Endothelial cell of umbilical vein (primary cell): ENCODE results near the gene CTXND1. TPM values are rescaled to one million over a fixed set of nuclear protein-coding genes. Genes with fewer than 3 reads are reported as not detected.

Source experiments
- BruUV-seq: library from RNA; stranded (reverse); fragments of 400-500 nt; replicated peaks from 2 replicates; lab custom pipeline; 2021; lab: Mats Ljungman, UMichigan
- CTCF ChIA-PET: fragments of 300-600, 350-600 bp; sonication (Branson Sonifier 250); formaldehyde crosslinking; loops from one replicate; lab custom pipeline; 2021; ENCODE audit warnings: antibody characterized with exemption, inconsistent platforms; lab: Charles Lee
- POLR2A ChIA-PET: fragments of 300-600, 350-600 bp; sonication (Branson Sonifier 250); formaldehyde crosslinking; loops from one replicate; lab custom pipeline; 2021; ENCODE audit warnings: antibody characterized with exemption, inconsistent platforms; lab: Charles Lee
- DNase-seq: peaks from one replicate; pipeline ENCODE4 v3.0.0-alpha.2; 2011; ENCODE audit warnings: low read depth, low spot score
- FAIRE-seq: peaks from 2 replicates; lab custom pipeline; 2011; peaks lifted over from hg19 to GRCh38; lab: Jason Lieb, UNC
- H2AFZ ChIP-seq: 2 replicates; pipeline ENCODE4 v1.6.0; 2012; ENCODE audit warnings: low read depth, low read length, control low read depth, inconsistent platforms
- H3K27ac ChIP-seq: 2 replicates; pipeline ENCODE4 v1.5.1; 2011; ENCODE audit warnings: low read depth, mild to moderate bottlenecking, control low read depth, low read length, moderate library complexity; ENCODE audit not compliant: insufficient read depth
- H3K27me3 ChIP-seq, 2 experiments: 2 replicates each; pipeline versions ENCODE4 v1.6.0 to v1.6.1; 2011; ENCODE audit warnings: low read length in 2 of 2, mixed read lengths in 1 of 2; ENCODE audit not compliant: control insufficient read depth in 2 of 2, insufficient read depth in 2 of 2
- H3K36me3 ChIP-seq, 2 experiments: 2 replicates in 1 of 2; 3 replicates in 1 of 2; pipeline ENCODE4 v1.5.1; 2011; ENCODE audit warnings: low read length in 2 of 2, mild to moderate bottlenecking in 1 of 2, moderate library complexity in 1 of 2; ENCODE audit not compliant: control insufficient read depth in 2 of 2, insufficient read depth in 2 of 2; ENCODE audit errors: extremely low read depth in 1 of 2
- H3K4me1 ChIP-seq: 3 replicates; pipeline ENCODE4 v1.5.1; 2011; ENCODE audit warnings: mild to moderate bottlenecking, low read length; ENCODE audit not compliant: control insufficient read depth, insufficient read depth; ENCODE audit errors: extremely low read depth
- H3K4me2 ChIP-seq: 2 replicates; pipeline ENCODE4 v1.6.1; 2011; ENCODE audit warnings: low read length, control low read depth, mixed read lengths; ENCODE audit not compliant: insufficient read depth
- H3K4me3 ChIP-seq, 3 experiments: fragments of 200-600 bp in 1 of 3; sonication (generic), shearing (Covaris generic) in 1 of 3; replicated peaks in 1 of 3; 2 replicates each; pipeline ENCODE4 v1.5.1; 2011 to 2016; ENCODE audit warnings: control low read depth in 3 of 3, low read length in 3 of 3, mild to moderate bottlenecking in 2 of 3, inconsistent platforms in 1 of 3, low read depth in 1 of 3, moderate library complexity in 1 of 3; ENCODE audit not compliant: insufficient read depth in 1 of 3
- H3K79me2 ChIP-seq: 2 replicates; pipeline ENCODE4 v1.6.0; 2012; ENCODE audit warnings: low read length, inconsistent platforms; ENCODE audit not compliant: control insufficient read depth, insufficient read depth
- H3K9ac ChIP-seq: replicated peaks from 2 replicates; pipeline ENCODE3; 2011; ENCODE audit warnings: low read length, control low read depth; ENCODE audit not compliant: insufficient read depth; ENCODE audit errors: extremely low read depth
- H3K9me1 ChIP-seq: replicated peaks from 3 replicates; pipeline ENCODE4 v1.6.0; 2011; ENCODE audit warnings: mild to moderate bottlenecking, low read length; ENCODE audit not compliant: control insufficient read depth, insufficient read depth; ENCODE audit errors: extremely low read depth
- H3K9me3 ChIP-seq: replicated peaks from 2 replicates; pipeline ENCODE4 v1.5.1; 2012; ENCODE audit warnings: low read length, inconsistent platforms; ENCODE audit not compliant: control insufficient read depth, insufficient read depth
- H4K20me1 ChIP-seq: replicated peaks from 2 replicates; pipeline ENCODE3; 2011; ENCODE audit warnings: mild to moderate bottlenecking, low read length; ENCODE audit not compliant: control insufficient read depth, insufficient read depth; ENCODE audit errors: extremely low read depth
- CTCF ChIP-seq, 2 donors: IDR thresholded peaks; 1 replicate in 1 of 2; 2 replicates in 1 of 2; pipeline ENCODE4 v1.5.1; 2011; ENCODE audit warnings: low read length in 2 of 2, mild to moderate bottlenecking in 2 of 2, moderate library complexity in 2 of 2, control low read depth in 1 of 2, inconsistent platforms in 1 of 2, low read depth in 1 of 2; ENCODE audit not compliant: insufficient read depth in 1 of 2; ENCODE audit errors: extremely low read depth in 1 of 2
- EZH2 ChIP-seq: IDR thresholded peaks from 2 replicates; pipeline ENCODE4 v1.6.1; 2012; ENCODE audit warnings: borderline replicate concordance, low read depth, mild to moderate bottlenecking, moderate library complexity, low read length, inconsistent platforms; ENCODE audit not compliant: severe bottlenecking
- FOS ChIP-seq: IDR thresholded peaks from 2 replicates; pipeline ENCODE4 v1.6.1; 2011; ENCODE audit warnings: mild to moderate bottlenecking, low read length, moderate library complexity, borderline replicate concordance; ENCODE audit not compliant: insufficient read depth
- GATA2 ChIP-seq: IDR thresholded peaks from 2 replicates; pipeline ENCODE4 v1.7.0; 2011; ENCODE audit warnings: low read depth, mild to moderate bottlenecking, moderate library complexity, mixed read lengths, low read length; ENCODE audit not compliant: insufficient read length, insufficient read depth
- JUN ChIP-seq: IDR thresholded peaks from 2 replicates; pipeline ENCODE4 v1.6.1; 2011; ENCODE audit warnings: borderline replicate concordance, low read depth; ENCODE audit not compliant: insufficient read length, insufficient read depth
- MAX ChIP-seq: IDR thresholded peaks from 2 replicates; pipeline ENCODE4 v1.6.1; 2011; ENCODE audit not compliant: insufficient read depth, insufficient read length
- MYC ChIP-seq: IDR thresholded peaks from one replicate; pipeline ENCODE4 v1.6.1; 2011; ENCODE audit warnings: mild to moderate bottlenecking, low read depth, low read length
- POLR2A ChIP-seq: IDR thresholded peaks from 2 replicates; pipeline ENCODE4 v1.6.1; 2012; ENCODE audit warnings: low read depth, mild to moderate bottlenecking, control low read depth, low read length
- POLR2AphosphoS5 ChIP-seq: IDR thresholded peaks from 2 replicates; pipeline ENCODE4 v1.6.1; 2012; ENCODE audit warnings: low read depth, mild to moderate bottlenecking, control low read depth, low read length, moderate library complexity; ENCODE audit not compliant: insufficient read depth
- dilution Hi-C: fragments of 300-500 bp; cut with MboI; formaldehyde crosslinking; loops from one replicate; pipeline ENCODE4 v1.15.0; 2019; ENCODE audit warnings: low sequenced_read_pairs; ENCODE audit not compliant: extremely low pct_ligation_motif_present
- intact Hi-C: fragments of 100-400 bp; cut with micrococcal nuclease; formaldehyde crosslinking; loops from one replicate; pipeline ENCODE4 v1.10.0; 2022
- polyA plus RNA-seq, 4 experiments: library from polyadenylated mRNA; depleted of rRNA in 3 of 4; stranded (reverse) in 3 of 4; unstranded in 1 of 4; fragments of >200 nt; gene quantifications; 2 replicates each; pipeline versions ENCODE4 v1.2.1 to v1.2.3, GENCODE V29; 2011 to 2012; ENCODE audit warnings: missing spikeins in 1 of 4
- total RNA-seq: library from RNA; stranded (reverse); gene quantifications from 2 replicates; pipeline ENCODE4 v1.2.3, GENCODE V29; 2021

Gene CTXND1
- total and polyA plus RNA-seq, 2 donors (not counting 3 experiments of a cell fraction or from before 2014, with no cell fraction given), result not detected

GRCh38 chr15:80186066-80186465, 65.9 kb downstream of the CTXND1 start:
- no peak overlapping the region for H3K27ac ChIP-seq
- ChIA-PET POLR2A (interaction anchor here (1.0 kb wide), 1 partner anchor 34 kb away, joined by 6 read pairs; no protein-coding TSS in a partner anchor), CTCF (interaction anchor here (1.3 kb wide), 1 partner anchor 10 kb away, joined by 3 read pairs; no protein-coding TSS in a partner anchor)
- DNase-seq, result no peak
- dilution Hi-C loops (no loop called here), intact Hi-C loops (no loop called here)
- no peaks in the 10 kb centered on the region for H3K27me3 ChIP-seq
- TF ChIP-seq MAX, result no peak
- TF ChIP-seq POLR2A, result no peak
- TF ChIP-seq JUN, result no peak
- no peak for TF ChIP-seq POLR2AphosphoS5
- no peak for TF ChIP-seq FOS
- no peak for TF ChIP-seq GATA2
- no peak for TF ChIP-seq MYC
- TF ChIP-seq CTCF (IDR thresholded peaks at IDR 0.05; ENCODE audit: extremely low read depth in 1 of 2, insufficient read depth in 1 of 2, low read depth in 1 of 2, low read length in 2 of 2), result no peak
- no peak for TF ChIP-seq EZH2
- BruUV-seq, result no TSS peak
- no peaks in the 10 kb centered on the region for H3K36me3 ChIP-seq
- no peak overlapping the region for H2AFZ ChIP-seq
- H3K9ac ChIP-seq, result no peak overlapping the region
- H3K4me3 ChIP-seq, result no peak overlapping the region
- no peaks in the 10 kb centered on the region for H4K20me1 ChIP-seq
- H3K9me3 ChIP-seq, result no peaks in the 10 kb centered on the region
- H3K4me1 ChIP-seq, result peaks cover 19% of the 10 kb centered on the region
- no peak for FAIRE-seq
- H3K9me1 ChIP-seq, result no peaks in the 10 kb centered on the region
- H3K79me2 ChIP-seq, result no peaks in the 10 kb centered on the region
- H3K4me2 ChIP-seq, result no peak overlapping the region
